Endothelial cell of umbilical vein (primary cell): ENCODE measurements around the gene SPATS2L. TPM values are rescaled to one million over a fixed set of nuclear protein-coding genes. Genes with fewer than 3 reads are reported as not detected.

Experiments
- BruUV-seq: library from RNA; stranded (reverse); fragments of 400-500 nt; replicated peaks from 2 replicates; lab custom pipeline; 2021; lab: Mats Ljungman, UMichigan
- CTCF ChIA-PET: fragments of 300-600, 350-600 bp; sonication (Branson Sonifier 250); formaldehyde crosslinking; loops from one replicate; lab custom pipeline; 2021; ENCODE audit warnings: antibody characterized with exemption, inconsistent platforms; lab: Charles Lee
- POLR2A ChIA-PET: fragments of 300-600, 350-600 bp; sonication (Branson Sonifier 250); formaldehyde crosslinking; loops from one replicate; lab custom pipeline; 2021; ENCODE audit warnings: antibody characterized with exemption, inconsistent platforms; lab: Charles Lee
- DNase-seq: peaks from one replicate; pipeline ENCODE4 v3.0.0-alpha.2; 2011; ENCODE audit warnings: low read depth, low spot score
- FAIRE-seq: peaks from 2 replicates; lab custom pipeline; 2011; peaks lifted over from hg19 to GRCh38; lab: Jason Lieb, UNC
- H2AFZ ChIP-seq: 2 replicates; pipeline ENCODE4 v1.6.0; 2012; ENCODE audit warnings: low read depth, low read length, control low read depth, inconsistent platforms
- H3K27ac ChIP-seq: 2 replicates; pipeline ENCODE4 v1.5.1; 2011; ENCODE audit warnings: low read depth, mild to moderate bottlenecking, control low read depth, low read length, moderate library complexity; ENCODE audit not compliant: insufficient read depth
- H3K27me3 ChIP-seq, 2 experiments: 2 replicates each; pipeline versions ENCODE4 v1.6.0 to v1.6.1; 2011; ENCODE audit warnings: low read length in 2 of 2, mixed read lengths in 1 of 2; ENCODE audit not compliant: control insufficient read depth in 2 of 2, insufficient read depth in 2 of 2
- H3K36me3 ChIP-seq, 2 experiments: 2 replicates in 1 of 2; 3 replicates in 1 of 2; pipeline ENCODE4 v1.5.1; 2011; ENCODE audit warnings: low read length in 2 of 2, mild to moderate bottlenecking in 1 of 2, moderate library complexity in 1 of 2; ENCODE audit not compliant: control insufficient read depth in 2 of 2, insufficient read depth in 2 of 2; ENCODE audit errors: extremely low read depth in 1 of 2
- H3K4me1 ChIP-seq: 3 replicates; pipeline ENCODE4 v1.5.1; 2011; ENCODE audit warnings: mild to moderate bottlenecking, low read length; ENCODE audit not compliant: control insufficient read depth, insufficient read depth; ENCODE audit errors: extremely low read depth
- H3K4me2 ChIP-seq: 2 replicates; pipeline ENCODE4 v1.6.1; 2011; ENCODE audit warnings: low read length, control low read depth, mixed read lengths; ENCODE audit not compliant: insufficient read depth
- H3K4me3 ChIP-seq, 3 experiments: fragments of 200-600 bp in 1 of 3; sonication (generic), shearing (Covaris generic) in 1 of 3; replicated peaks in 1 of 3; 2 replicates each; pipeline ENCODE4 v1.5.1; 2011 to 2016; ENCODE audit warnings: control low read depth in 3 of 3, low read length in 3 of 3, mild to moderate bottlenecking in 2 of 3, inconsistent platforms in 1 of 3, low read depth in 1 of 3, moderate library complexity in 1 of 3; ENCODE audit not compliant: insufficient read depth in 1 of 3
- H3K79me2 ChIP-seq: 2 replicates; pipeline ENCODE4 v1.6.0; 2012; ENCODE audit warnings: low read length, inconsistent platforms; ENCODE audit not compliant: control insufficient read depth, insufficient read depth
- H3K9ac ChIP-seq: replicated peaks from 2 replicates; pipeline ENCODE3; 2011; ENCODE audit warnings: low read length, control low read depth; ENCODE audit not compliant: insufficient read depth; ENCODE audit errors: extremely low read depth
- H3K9me1 ChIP-seq: replicated peaks from 3 replicates; pipeline ENCODE4 v1.6.0; 2011; ENCODE audit warnings: mild to moderate bottlenecking, low read length; ENCODE audit not compliant: control insufficient read depth, insufficient read depth; ENCODE audit errors: extremely low read depth
- H3K9me3 ChIP-seq: replicated peaks from 2 replicates; pipeline ENCODE4 v1.5.1; 2012; ENCODE audit warnings: low read length, inconsistent platforms; ENCODE audit not compliant: control insufficient read depth, insufficient read depth
- H4K20me1 ChIP-seq: replicated peaks from 2 replicates; pipeline ENCODE3; 2011; ENCODE audit warnings: mild to moderate bottlenecking, low read length; ENCODE audit not compliant: control insufficient read depth, insufficient read depth; ENCODE audit errors: extremely low read depth
- CTCF ChIP-seq, 2 donors: IDR thresholded peaks; 1 replicate in 1 of 2; 2 replicates in 1 of 2; pipeline ENCODE4 v1.5.1; 2011; ENCODE audit warnings: low read length in 2 of 2, mild to moderate bottlenecking in 2 of 2, moderate library complexity in 2 of 2, control low read depth in 1 of 2, inconsistent platforms in 1 of 2, low read depth in 1 of 2; ENCODE audit not compliant: insufficient read depth in 1 of 2; ENCODE audit errors: extremely low read depth in 1 of 2
- EZH2 ChIP-seq: IDR thresholded peaks from 2 replicates; pipeline ENCODE4 v1.6.1; 2012; ENCODE audit warnings: borderline replicate concordance, low read depth, mild to moderate bottlenecking, moderate library complexity, low read length, inconsistent platforms; ENCODE audit not compliant: severe bottlenecking
- FOS ChIP-seq: IDR thresholded peaks from 2 replicates; pipeline ENCODE4 v1.6.1; 2011; ENCODE audit warnings: mild to moderate bottlenecking, low read length, moderate library complexity, borderline replicate concordance; ENCODE audit not compliant: insufficient read depth
- GATA2 ChIP-seq: IDR thresholded peaks from 2 replicates; pipeline ENCODE4 v1.7.0; 2011; ENCODE audit warnings: low read depth, mild to moderate bottlenecking, moderate library complexity, mixed read lengths, low read length; ENCODE audit not compliant: insufficient read length, insufficient read depth
- JUN ChIP-seq: IDR thresholded peaks from 2 replicates; pipeline ENCODE4 v1.6.1; 2011; ENCODE audit warnings: borderline replicate concordance, low read depth; ENCODE audit not compliant: insufficient read length, insufficient read depth
- MAX ChIP-seq: IDR thresholded peaks from 2 replicates; pipeline ENCODE4 v1.6.1; 2011; ENCODE audit not compliant: insufficient read depth, insufficient read length
- MYC ChIP-seq: IDR thresholded peaks from one replicate; pipeline ENCODE4 v1.6.1; 2011; ENCODE audit warnings: mild to moderate bottlenecking, low read depth, low read length
- POLR2A ChIP-seq: IDR thresholded peaks from 2 replicates; pipeline ENCODE4 v1.6.1; 2012; ENCODE audit warnings: low read depth, mild to moderate bottlenecking, control low read depth, low read length
- POLR2AphosphoS5 ChIP-seq: IDR thresholded peaks from 2 replicates; pipeline ENCODE4 v1.6.1; 2012; ENCODE audit warnings: low read depth, mild to moderate bottlenecking, control low read depth, low read length, moderate library complexity; ENCODE audit not compliant: insufficient read depth
- dilution Hi-C: fragments of 300-500 bp; cut with MboI; formaldehyde crosslinking; loops from one replicate; pipeline ENCODE4 v1.15.0; 2019; ENCODE audit warnings: low sequenced_read_pairs; ENCODE audit not compliant: extremely low pct_ligation_motif_present
- intact Hi-C: fragments of 100-400 bp; cut with micrococcal nuclease; formaldehyde crosslinking; loops from one replicate; pipeline ENCODE4 v1.10.0; 2022
- polyA plus RNA-seq, 4 experiments: library from polyadenylated mRNA; depleted of rRNA in 3 of 4; stranded (reverse) in 3 of 4; unstranded in 1 of 4; fragments of >200 nt; gene quantifications; 2 replicates each; pipeline versions ENCODE4 v1.2.1 to v1.2.3, GENCODE V29; 2011 to 2012; ENCODE audit warnings: missing spikeins in 1 of 4
- total RNA-seq: library from RNA; stranded (reverse); gene quantifications from 2 replicates; pipeline ENCODE4 v1.2.3, GENCODE V29; 2021

The SPATS2L gene
- total and polyA plus RNA-seq, 2 donors (not counting 3 experiments of a cell fraction or from before 2014, with no cell fraction given): 29.1 to 72.9 TPM

- Histone ChIP-seq H3K4me1 (peaks cover 10% of the 10 kb centered on the region), H3K79me2 (peaks cover 81% of the 10 kb centered on the region), H4K20me1 (peaks cover 2% of the 10 kb centered on the region), H3K4me2 (no peak overlapping the region), H3K27me3 (no peaks in the 10 kb centered on the region), H3K4me3 (no peak overlapping the region), H3K27ac (no peak overlapping the region), H2AFZ (no peak overlapping the region), H3K9me1 (no peaks in the 10 kb centered on the region), H3K9me3 (no peaks in the 10 kb centered on the region), H3K9ac (no peak overlapping the region), H3K36me3 (no peaks in the 10 kb centered on the region)
- CTCF ChIA-PET: interaction anchor here (1.0 to 1.2 kb wide), 2 partner anchors 8 to 14 kb away, joined by 3 to 4 read pairs; no protein-coding TSS in a partner anchor
- DNase-seq (no peak), FAIRE-seq (no peak)
- POLR2A ChIA-PET: no interaction called here
- TF ChIP-seq GATA2 (no peak), EZH2 (no peak), JUN (no peak), MYC (no peak), MAX (no peak), FOS (no peak)
- intact Hi-C loops (no loop called here), dilution Hi-C loops (no loop called here)
- BruUV-seq: no TSS peak
These were observed 16.1 kb downstream of the SPATS2L start for GRCh38 chr2:200322607-200323006.

GRCh38 chr2:200324362-200324761 lies 17.9 kb downstream of the SPATS2L start:
- no peak overlapping the region for H3K4me3 ChIP-seq
- no peaks in the 10 kb centered on the region for H3K27me3 ChIP-seq
- dilution Hi-C loops (no loop called here), intact Hi-C loops (no loop called here)
- DNase-seq (no peak), FAIRE-seq (no peak)
- CTCF ChIA-PET: interaction anchor here (0.6 to 1.0 kb wide), 2 partner anchors 8 to 12 kb away, joined by 3 read pairs; no protein-coding TSS in a partner anchor
- H3K9me3 ChIP-seq: no peaks in the 10 kb centered on the region
- no peak overlapping the region for H2AFZ ChIP-seq
- H3K9me1 ChIP-seq: no peaks in the 10 kb centered on the region
- no TSS peak for BruUV-seq
- peaks cover 78% of the 10 kb centered on the region for H3K79me2 ChIP-seq
- no peak overlapping the region for H3K9ac ChIP-seq
- no peak overlapping the region for H3K27ac ChIP-seq
- peaks cover 10% of the 10 kb centered on the region for H3K4me1 ChIP-seq
- no peaks in the 10 kb centered on the region for H3K36me3 ChIP-seq
- H3K4me2 ChIP-seq: no peak overlapping the region
- POLR2A ChIA-PET: no interaction called here
- peaks cover 2% of the 10 kb centered on the region for H4K20me1 ChIP-seq
- TF ChIP-seq MAX: no peak
- TF ChIP-seq MYC: no peak
- no peak for TF ChIP-seq CTCF (IDR thresholded peaks at IDR 0.05; ENCODE audit: extremely low read depth in 1 of 2, insufficient read depth in 1 of 2, low read depth in 1 of 2, low read length in 2 of 2)
- no peak for TF ChIP-seq GATA2
- no peak for TF ChIP-seq JUN
- no peak for TF ChIP-seq POLR2AphosphoS5
- TF ChIP-seq EZH2: no peak
- no peak for TF ChIP-seq POLR2A
- no peak for TF ChIP-seq FOS
